GM18870 (cell line): ENCODE data around the gene TSPAN1.

Source experiments
- ATAC-seq: cut with Tn5 transposase; IDR thresholded peaks from one replicate; pipeline ENCODE4 v1.9.1; 2021; ENCODE audit warnings: moderate library complexity; ENCODE audit not compliant: unreplicated experiment

Gene TSPAN1

GRCh38 chr1:46159516-46159915 is 15.4 kb upstream of the TSPAN1 start:
- no peak for ATAC-seq

- no peak for ATAC-seq
Observed at GRCh38 chr1:46160212-46160611, 14.7 kb upstream of the TSPAN1 start.

DNA sequence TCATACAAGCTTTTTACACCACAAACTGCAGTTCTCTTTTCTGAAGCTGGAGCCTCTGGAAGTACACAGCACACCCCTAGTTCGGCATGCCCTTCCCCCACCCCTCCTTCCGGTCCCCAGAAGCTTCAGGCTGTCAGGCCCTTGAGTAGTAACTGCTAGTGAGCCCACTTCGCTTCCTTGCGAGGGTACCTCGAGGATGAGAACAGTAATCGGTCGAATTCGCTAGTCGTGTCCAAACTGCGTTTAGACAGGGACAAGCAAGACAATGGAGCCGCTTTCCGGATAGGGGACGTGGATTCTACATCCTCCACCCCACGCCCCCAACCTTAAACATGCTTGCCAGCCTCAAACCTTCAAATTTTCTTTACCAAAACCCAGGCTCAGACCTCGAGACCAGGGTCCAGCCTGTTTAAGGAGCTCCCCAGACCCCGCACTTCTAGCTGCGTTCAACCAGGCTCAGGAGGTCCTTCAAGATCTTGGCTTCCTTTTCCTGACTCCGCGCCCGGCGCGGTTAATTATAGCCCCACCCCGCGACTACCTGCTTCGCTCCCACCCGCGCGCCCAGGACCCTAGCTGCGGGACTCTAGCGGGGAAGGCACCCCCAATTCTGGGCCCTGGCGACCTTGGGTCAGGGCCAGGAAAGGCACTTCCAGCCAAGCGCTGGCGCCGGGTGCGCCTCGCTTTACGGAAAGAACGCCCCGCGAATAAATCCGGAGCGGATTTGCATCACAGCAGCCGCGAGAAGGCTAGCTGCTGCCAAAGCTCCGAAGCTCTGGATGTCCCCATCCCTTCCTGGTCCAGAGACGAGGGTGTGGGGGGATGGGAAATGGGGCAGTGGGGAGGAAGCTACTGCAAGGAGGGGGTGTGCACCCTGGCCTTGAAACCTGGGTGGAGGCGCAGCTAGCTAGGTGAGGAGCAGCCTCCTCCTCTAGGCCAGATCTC is 8.1 kb upstream of the TSPAN1 start:
- no peak for ATAC-seq

- no peak for ATAC-seq
Observed at GRCh38 chr1:46168477-46168876, 6.4 kb upstream of the TSPAN1 start.

GRCh38 chr1:46169811-46170454 is 5.0 kb upstream of the TSPAN1 start:
- ATAC-seq: no peak

DNA sequence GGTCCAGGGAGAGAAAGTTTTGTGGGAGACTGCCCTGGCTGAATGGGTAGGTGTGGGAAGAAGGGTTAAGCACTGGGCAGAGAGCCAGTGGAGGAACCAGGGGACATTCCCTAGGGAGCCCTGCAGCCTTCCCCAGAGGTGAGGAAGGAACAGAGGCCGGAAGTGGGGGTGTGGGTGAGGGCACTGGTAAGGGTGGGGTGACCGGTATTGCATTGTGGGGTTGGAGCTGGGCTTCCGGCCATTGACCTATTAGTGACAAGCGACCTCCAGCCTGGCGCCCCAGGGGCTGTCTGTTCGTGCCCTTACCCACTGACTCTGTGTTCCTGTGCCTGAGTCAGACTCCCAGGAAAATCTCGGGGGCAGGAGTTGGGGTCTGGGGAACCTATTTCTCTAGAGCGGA is 3.5 kb upstream of the TSPAN1 start:
- ATAC-seq: no peak

DNA sequence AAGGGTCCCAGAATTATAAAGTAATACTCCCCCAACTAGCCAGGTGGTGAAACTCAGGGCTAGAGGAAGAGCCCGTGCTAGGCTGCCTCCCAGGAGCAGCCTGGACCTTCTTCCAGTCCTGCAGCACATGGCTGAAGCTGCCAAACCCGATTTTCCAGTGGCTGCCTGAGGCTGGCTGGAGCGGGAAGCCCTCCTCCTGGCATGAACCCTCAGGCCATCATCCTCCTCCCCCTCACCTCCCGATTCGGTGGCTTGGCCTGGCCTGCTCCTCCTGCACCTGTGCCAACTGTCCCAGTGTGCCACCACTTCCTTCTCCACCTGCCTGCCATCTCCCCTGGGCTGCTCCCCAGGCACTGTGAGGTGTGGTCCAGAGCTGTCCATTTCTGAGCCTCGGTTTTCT is 3.0 kb upstream of the TSPAN1 start:
- ATAC-seq: no peak

DNA sequence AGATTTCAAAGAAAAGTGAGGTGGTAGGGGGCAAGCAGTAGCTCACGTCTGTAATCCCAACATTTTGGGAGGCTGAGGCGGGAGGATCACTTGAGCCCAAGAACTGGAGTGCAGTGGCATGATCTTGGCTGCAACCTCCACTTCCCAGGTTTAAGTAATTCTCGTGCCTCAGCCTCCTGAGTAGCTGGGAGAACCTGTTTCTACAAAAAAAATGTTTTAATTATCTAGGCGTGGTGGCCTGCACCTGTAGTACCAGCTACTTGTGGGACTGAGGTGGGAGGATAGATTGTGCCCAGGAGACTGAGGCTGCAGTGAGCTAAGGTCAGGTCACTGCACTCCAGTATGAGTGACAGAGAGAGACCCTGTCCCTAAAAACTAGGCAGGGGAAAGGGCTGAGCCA is 2.6 kb upstream of the TSPAN1 start:
- no peak for ATAC-seq

- no peak for ATAC-seq
Observed at GRCh38 chr1:46173361-46173856, 1.5 kb upstream of the TSPAN1 start.

- ATAC-seq: no peak
Observed at GRCh38 chr1:46175243-46175642, 356 bp downstream of the TSPAN1 start.

- no peak for ATAC-seq
Observed at GRCh38 chr1:46176211-46176865, 1.5 kb downstream of the TSPAN1 start, which contains the start of gene P3R3URF. Gene P3R3URF, minus strand, starts transcription at chr1:46176488. Its CDS starts 17 bp downstream, at chr1:46176471.

DNA sequence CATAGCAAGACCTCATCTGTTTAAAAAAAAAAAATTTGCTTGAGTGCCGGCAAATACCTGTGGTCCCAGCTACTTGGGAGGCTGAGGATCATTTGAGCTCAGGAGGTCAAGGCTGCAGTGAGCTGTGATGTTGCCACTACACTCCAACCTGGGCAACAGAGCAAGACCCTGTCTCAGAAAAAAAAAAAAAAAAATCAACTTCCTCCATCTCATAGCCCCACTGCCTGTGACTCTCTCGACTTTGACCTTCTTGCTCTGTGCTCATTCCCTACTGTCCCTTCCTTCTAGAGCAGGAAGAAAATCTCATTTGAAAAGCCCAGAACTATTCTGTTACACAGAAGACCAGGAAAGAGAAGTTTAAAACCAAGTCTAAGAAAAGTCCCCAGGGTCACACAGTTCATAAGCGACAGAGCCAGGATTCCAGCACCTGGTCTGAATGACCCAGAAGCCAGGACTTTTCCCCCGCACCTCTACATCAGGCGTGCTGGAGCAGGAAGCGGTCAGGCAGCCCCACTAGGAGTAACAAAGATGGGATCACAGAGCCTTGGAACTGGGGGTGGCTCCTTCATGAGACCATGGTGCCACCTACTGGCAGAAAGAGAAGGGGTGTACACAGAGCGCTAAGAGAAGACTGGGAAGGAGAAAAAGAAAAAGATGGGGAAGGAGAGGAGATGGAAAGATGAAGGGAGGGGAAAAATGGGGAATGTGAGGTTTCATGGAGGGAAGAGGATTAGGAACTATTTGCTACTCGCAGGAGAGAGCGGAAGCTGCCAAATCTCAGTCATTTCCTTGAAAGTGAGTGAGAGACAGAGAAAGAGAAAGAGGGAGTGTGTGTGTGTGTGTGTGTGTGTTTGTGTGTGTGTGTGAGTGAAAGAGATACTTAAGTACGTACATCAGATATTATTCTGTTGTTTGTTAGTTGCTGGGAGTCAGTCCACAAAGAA is 4.5 kb downstream of the TSPAN1 start:
- no peak for ATAC-seq

DNA sequence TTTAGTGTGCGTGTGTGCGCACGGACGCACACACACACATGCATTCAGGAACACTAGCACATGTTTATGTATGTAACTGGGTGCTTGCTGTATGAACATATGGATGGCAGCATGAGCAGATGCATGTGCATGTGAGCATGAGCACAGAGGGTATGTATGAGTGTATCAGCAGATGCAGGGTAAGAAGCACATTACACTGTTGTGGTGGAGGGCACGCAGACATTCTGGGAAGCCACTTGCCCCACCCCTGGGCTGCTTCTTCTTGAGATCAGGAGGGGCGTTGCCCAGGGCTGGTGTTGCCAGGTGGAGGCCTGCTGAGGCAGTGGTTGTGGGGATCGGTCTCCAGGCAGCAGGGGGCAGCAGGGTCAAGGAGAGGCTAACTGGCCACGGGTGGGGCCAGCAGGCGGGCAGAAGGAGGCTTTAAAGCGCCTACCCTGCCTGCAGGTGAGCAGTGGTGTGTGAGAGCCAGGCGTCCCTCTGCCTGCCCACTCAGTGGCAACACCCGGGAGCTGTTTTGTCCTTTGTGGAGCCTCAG is 5.3 kb downstream of the TSPAN1 start:
- ATAC-seq: no peak

DNA sequence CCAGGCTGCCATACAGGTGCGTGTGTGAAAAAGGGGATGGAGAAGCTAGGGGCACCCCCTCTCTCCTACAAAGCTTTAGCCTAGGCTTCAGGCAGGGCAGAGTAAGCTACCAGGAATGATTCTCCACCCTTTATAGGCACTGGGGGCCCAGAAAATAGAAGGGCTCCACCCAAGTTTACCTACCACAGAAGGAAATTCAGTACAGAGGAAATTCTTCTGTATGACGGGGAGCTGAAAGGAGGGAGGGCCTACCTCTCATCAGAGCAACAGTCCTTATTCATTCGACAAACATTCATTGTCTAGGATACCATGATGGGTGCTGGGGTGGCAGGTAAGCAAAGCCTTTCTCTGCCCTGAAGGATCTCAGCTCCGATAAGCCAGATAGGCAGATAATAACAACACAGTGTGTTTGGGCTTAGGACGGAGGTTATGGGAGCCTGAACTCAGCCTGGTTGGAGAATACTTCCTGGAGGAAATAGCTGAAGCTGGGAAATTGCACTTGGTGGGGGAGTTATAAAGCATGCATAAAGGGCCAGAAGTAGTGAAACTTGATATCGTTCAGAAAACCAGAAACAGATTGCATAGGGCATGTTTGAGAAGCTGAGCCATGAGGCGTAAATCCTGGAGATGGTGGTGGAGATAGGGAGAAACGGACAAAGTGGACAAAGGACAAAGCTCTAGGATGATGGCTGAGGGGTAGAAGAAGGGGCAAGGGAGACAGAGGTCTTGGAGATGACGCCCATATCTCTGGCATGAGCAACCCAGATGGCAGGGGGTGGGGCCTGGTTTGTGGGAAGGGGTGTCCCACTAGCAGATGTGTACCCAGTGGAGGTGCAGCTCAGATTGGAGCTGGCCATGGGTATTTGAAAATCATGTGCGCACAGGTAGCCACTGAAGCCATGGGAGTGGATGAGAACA is 6.7 kb downstream of the TSPAN1 start:
- ATAC-seq: no peak

GRCh38 chr1:46183079-46183847 is 8.4 kb downstream of the TSPAN1 start:
- ATAC-seq: no peak

- no peak for ATAC-seq
Observed at GRCh38 chr1:46183926-46184557, 9.2 kb downstream of the TSPAN1 start.

DNA sequence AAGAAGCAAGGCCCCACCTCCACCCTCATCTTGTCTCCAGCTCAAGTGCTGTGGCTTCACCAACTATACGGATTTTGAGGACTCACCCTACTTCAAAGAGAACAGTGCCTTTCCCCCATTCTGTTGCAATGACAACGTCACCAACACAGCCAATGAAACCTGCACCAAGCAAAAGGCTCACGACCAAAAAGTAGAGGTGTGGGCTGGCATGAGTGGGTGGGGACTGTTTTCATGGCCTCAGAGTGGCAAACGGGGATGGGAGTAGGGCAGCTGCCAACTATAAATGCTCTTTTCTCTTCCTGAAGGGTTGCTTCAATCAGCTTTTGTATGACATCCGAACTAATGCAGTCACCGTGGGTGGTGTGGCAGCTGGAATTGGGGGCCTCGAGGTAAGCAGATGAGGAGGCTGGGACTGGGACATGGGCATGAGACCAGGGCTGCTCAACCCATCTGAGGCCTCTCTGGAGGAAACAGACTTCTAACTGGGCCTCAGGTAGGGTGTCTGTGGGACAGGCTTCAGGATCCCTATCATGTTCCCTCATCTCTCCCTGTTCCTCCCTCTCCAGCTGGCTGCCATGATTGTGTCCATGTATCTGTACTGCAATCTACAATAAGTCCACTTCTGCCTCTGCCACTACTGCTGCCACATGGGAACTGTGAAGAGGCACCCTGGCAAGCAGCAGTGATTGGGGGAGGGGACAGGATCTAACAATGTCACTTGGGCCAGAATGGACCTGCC is 10.2 kb downstream of the TSPAN1 start:
- ATAC-seq: no peak
